Stomach smooth muscle (tissue), 2 donors: Measurements from ENCODE around the gene JAM3.
A peak's percentile ranks its signal among the peaks of the same experiment; 100 is the strongest.

Experiments used
- H3K27ac ChIP-seq: one replicate; pipeline ENCODE4 v1.7.0; 2013; ENCODE audit warnings: mild to moderate bottlenecking, low read length, inconsistent platforms
- H3K27me3 ChIP-seq, 2 donors: one replicate each; pipeline ENCODE4 v1.7.0; 2013; ENCODE audit warnings: low read length in 2 of 2; ENCODE audit not compliant: insufficient read depth in 2 of 2, control insufficient read depth in 1 of 2
- H3K36me3 ChIP-seq, 2 donors: one replicate each; pipeline ENCODE4 v1.7.0; 2013; ENCODE audit warnings: low read length in 2 of 2; ENCODE audit not compliant: control insufficient read depth in 2 of 2, insufficient read depth in 2 of 2
- H3K4me1 ChIP-seq: one replicate; pipeline ENCODE4 v1.7.0; 2013; ENCODE audit warnings: low read length; ENCODE audit not compliant: control insufficient read depth, insufficient read depth
- H3K4me3 ChIP-seq, 2 donors: one replicate each; pipeline ENCODE4 v1.7.0; 2013; ENCODE audit warnings: low read length in 2 of 2
- H3K9ac ChIP-seq, 2 donors: one replicate each; pipeline ENCODE4 v1.7.0; 2013; ENCODE audit warnings: low read length in 2 of 2, mild to moderate bottlenecking in 1 of 2
- H3K9me3 ChIP-seq, 2 donors: one replicate each; pipeline ENCODE4 v1.7.0; 2013; ENCODE audit warnings: low read length in 2 of 2; ENCODE audit not compliant: control insufficient read depth in 2 of 2
- donor health status: healthy.
- donor health status: Pancreatic carcinoma.

JAM3 gene

DNA sequence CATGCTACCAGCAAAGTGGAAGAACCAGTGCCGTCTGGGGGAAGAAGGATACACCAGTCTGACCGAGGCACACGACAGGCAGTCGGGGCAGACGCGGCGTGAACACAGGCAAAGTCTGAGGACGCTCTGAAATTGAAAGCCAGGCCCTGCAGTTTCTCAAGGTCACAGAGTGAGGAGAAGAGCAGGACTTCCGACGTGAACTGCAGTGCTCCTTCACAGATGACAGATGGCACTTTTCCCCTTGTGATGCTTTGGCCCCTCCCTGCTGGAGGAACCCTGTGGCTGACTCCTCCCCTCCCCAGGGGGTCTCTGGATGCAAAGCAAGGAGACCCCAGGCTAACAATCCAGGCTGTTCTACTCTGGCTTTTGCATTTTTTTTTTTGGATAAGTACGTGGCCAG lies 19.6 kb upstream of the JAM3 start:
- H3K36me3 ChIP-seq = no peaks in the 10 kb centered on the region
- H3K9me3 ChIP-seq = no peaks in the 10 kb centered on the region
- H3K9ac ChIP-seq = no peak overlapping the region
- peaks cover 42% of the 10 kb centered on the region for H3K4me1 ChIP-seq
- H3K4me3 ChIP-seq = no peak overlapping the region
- no peak overlapping the region for H3K27ac ChIP-seq
- H3K27me3 ChIP-seq = no peaks in the 10 kb centered on the region

GRCh38 chr11:134050541-134051383 lies 18.1 kb upstream of the JAM3 start:
- Histone ChIP-seq H3K9me3 (no peaks in the 10 kb centered on the region), H3K4me1 (peaks cover 31% of the 10 kb centered on the region), H3K27ac (no peak overlapping the region), H3K9ac (peak overlapping the region; percentile 24 to 42), H3K27me3 (no peaks in the 10 kb centered on the region), H3K36me3 (no peaks in the 10 kb centered on the region), H3K4me3 (peak overlapping the region in 1 of 2 donors; percentile 70)

- Histone ChIP-seq H3K4me3 (no peak overlapping the region), H3K4me1 (peaks cover 16% of the 10 kb centered on the region), H3K9me3 (no peaks in the 10 kb centered on the region), H3K27ac (no peak overlapping the region), H3K36me3 (no peaks in the 10 kb centered on the region), H3K27me3 (no peaks in the 10 kb centered on the region), H3K9ac (no peak overlapping the region)
Measured at GRCh38 chr11:134052395-134052987, 16.4 kb upstream of the JAM3 start.

DNA sequence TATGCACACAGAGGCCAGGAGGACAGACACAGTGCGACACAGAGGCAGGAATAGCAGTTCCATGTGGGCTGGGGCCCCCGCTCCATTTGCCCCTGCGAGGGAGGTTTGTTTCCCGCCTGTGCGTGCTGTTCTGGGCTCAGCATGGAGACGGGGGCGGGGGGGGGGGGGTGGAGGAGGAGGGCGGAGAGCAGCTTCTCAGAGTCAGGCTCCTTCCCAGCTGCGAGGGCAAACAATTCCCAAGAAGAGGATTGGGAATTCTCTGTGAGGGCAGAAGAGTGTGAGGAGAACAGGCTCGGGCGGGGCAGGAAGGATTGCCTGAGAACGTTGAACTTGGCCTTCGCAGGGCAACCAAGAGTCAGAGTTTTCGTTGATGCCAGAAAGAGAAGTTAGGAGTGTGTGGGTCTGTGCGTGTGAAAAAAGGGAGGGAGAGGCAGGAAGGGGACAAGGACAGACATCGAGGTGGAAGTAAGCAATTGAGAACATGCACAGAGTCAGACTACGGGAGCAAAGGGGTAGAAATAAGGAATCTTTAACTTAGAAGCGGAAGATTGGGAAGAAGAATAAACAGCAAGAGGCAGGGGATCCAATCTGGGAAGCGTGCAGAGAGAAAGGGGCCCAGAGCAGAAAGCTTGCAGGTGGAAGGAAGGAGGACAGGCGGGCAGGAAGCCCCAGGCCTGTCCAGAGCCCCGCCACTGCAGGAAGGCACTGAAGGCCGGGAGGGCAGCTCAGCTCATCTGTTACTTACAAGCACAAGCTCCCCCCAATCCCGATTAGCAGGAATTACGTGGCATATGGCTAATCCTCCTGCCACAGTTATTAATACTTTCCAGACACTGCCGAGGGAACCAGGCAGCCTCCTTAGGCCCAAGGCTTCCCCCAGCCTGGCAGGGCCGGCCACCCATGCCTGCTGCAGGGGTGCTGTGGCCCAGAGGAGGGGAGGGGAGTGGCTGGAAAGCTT lies 15.6 kb upstream of the JAM3 start:
- Histone ChIP-seq H3K27me3 (no peaks in the 10 kb centered on the region), H3K4me3 (no peak overlapping the region), H3K4me1 (peaks cover 9% of the 10 kb centered on the region), H3K27ac (no peak overlapping the region), H3K9me3 (no peaks in the 10 kb centered on the region), H3K36me3 (no peaks in the 10 kb centered on the region), H3K9ac (no peak overlapping the region)

DNA sequence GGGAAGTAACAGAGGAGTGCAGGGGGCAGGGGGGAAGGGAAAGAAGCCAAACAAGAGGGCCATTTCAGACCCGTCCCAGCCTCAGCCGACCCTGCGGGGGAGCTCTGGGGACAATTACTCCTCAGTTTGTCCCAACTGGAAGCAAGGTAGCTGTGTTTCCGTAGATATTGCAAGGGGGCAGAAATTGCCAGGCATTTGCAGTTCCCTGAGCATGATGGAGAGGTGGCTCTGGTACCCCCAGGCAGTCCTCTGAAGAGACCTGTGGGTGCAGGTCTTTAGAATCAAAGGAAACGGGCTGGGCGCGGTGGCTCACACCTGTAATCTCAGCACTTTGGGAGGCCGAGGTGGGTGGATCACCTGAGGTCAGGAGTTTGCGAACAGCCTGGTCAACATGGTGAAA lies 13.8 kb upstream of the JAM3 start:
- H3K4me1 ChIP-seq = peaks cover 9% of the 10 kb centered on the region
- no peaks in the 10 kb centered on the region for H3K9me3 ChIP-seq
- H3K36me3 ChIP-seq = no peaks in the 10 kb centered on the region
- no peak overlapping the region for H3K4me3 ChIP-seq
- no peak overlapping the region for H3K9ac ChIP-seq
- H3K27me3 ChIP-seq = no peaks in the 10 kb centered on the region
- no peak overlapping the region for H3K27ac ChIP-seq

- H3K36me3 ChIP-seq = no peaks in the 10 kb centered on the region
- no peaks in the 10 kb centered on the region for H3K9me3 ChIP-seq
- no peaks in the 10 kb centered on the region for H3K27me3 ChIP-seq
- H3K4me3 ChIP-seq = no peak overlapping the region
- H3K4me1 ChIP-seq = no peaks in the 10 kb centered on the region
- H3K27ac ChIP-seq = no peak overlapping the region
- H3K9ac ChIP-seq = no peak overlapping the region
Measured at GRCh38 chr11:134060316-134060715, 8.6 kb upstream of the JAM3 start.

DNA sequence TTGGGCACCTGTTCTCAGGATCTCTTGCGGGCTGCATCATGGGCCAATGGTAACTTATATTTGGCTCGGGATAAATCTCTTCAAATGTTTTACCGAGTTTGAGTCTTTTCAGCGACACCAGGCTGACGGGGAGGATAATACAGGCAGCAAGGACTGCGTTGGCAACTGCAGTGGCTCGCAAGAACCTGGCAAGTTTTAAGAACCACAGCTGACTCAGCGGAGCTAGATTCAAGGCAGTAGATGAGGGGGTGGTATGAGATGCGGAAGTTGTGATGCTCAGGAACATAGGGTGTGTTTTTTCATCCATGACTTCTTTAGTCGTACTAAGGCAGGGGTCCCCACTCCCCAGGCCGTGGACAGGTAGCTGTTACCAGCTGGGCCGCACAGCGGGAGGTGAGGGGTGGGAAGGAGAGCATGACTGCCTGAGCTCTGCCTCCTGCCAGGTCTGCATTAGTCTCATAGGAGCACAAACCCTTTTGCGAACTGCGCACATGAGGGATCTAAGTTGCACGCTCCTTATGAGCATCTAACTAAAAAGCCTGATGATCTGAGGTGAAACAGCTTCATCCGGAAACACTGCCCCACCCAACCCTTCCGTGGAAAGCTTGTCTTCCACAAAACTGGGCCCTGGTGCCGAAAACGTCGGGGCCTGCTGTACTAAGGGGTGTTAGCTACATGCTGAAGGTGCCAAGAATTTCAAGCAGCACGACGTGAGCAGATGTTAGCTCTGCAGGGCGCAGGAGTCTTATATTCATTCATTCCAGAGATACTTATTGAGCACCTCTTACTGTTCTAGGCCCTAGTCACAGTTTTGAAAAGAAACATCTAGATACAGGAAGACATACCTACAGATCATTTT lies 6.4 kb upstream of the JAM3 start:
- no peaks in the 10 kb centered on the region for H3K4me1 ChIP-seq
- H3K27me3 ChIP-seq = no peaks in the 10 kb centered on the region
- H3K9ac ChIP-seq = no peak overlapping the region
- no peak overlapping the region for H3K27ac ChIP-seq
- no peaks in the 10 kb centered on the region for H3K36me3 ChIP-seq
- H3K9me3 ChIP-seq = no peaks in the 10 kb centered on the region
- no peak overlapping the region for H3K4me3 ChIP-seq

DNA sequence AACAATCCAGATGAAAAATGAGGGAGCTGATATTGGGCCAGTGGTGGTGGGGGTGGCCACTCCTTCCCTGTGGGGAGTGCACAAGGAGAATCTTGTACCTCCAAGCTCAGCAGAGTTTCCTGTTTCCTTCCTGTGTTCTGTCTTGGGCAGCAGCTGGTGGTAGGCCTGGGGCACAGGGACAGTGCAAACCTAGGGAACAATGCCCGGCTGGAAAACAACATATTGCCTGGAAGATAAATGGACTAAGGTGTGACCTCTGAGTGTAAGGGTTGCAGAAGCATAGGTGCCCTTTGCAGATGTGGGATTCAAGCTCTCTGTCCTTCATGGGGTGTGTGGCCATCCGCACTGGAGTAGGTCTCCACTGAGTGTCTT lies 5.8 kb upstream of the JAM3 start:
- H3K9ac ChIP-seq = no peak overlapping the region
- no peaks in the 10 kb centered on the region for H3K9me3 ChIP-seq
- H3K27me3 ChIP-seq = no peaks in the 10 kb centered on the region
- no peak overlapping the region for H3K27ac ChIP-seq
- H3K4me3 ChIP-seq = no peak overlapping the region
- no peaks in the 10 kb centered on the region for H3K4me1 ChIP-seq
- H3K36me3 ChIP-seq = no peaks in the 10 kb centered on the region

GRCh38 chr11:134063991-134064747 lies 4.7 kb upstream of the JAM3 start:
- Histone ChIP-seq H3K27me3 (no peaks in the 10 kb centered on the region), H3K9me3 (no peaks in the 10 kb centered on the region), H3K27ac (no peak overlapping the region), H3K4me1 (no peaks in the 10 kb centered on the region), H3K4me3 (no peak overlapping the region), H3K9ac (no peak overlapping the region), H3K36me3 (no peaks in the 10 kb centered on the region)
